ENCODE results near the gene REXO1.
A peak's percentile ranks its signal among the peaks of the same experiment; 100 is the strongest.

The REXO1 gene

GRCh38 chr19:1790054-1790792 lies 58.1 kb downstream of the REXO1 start:
- no peak for DNase-seq (ENCODE audit: low spot score)

GRCh38 chr19:1789261-1790041 lies 58.8 kb downstream of the REXO1 start:
- DNase-seq (ENCODE audit: low spot score) = no peak

GRCh38 chr19:1787116-1787515 lies 61.2 kb downstream of the REXO1 start:
- no peak for DNase-seq (ENCODE audit: low spot score)

- no peak for DNase-seq (ENCODE audit: low spot score)
Observed at GRCh38 chr19:1786668-1787067, 61.6 kb downstream of the REXO1 start.

- no peak for DNase-seq (ENCODE audit: low spot score)
Observed at GRCh38 chr19:1785310-1785709, 63.0 kb downstream of the REXO1 start.

GRCh38 chr19:1783874-1784273 lies 64.4 kb downstream of the REXO1 start:
- no peak for DNase-seq (ENCODE audit: low spot score)

GRCh38 chr19:1783354-1783753 lies 64.9 kb downstream of the REXO1 start:
- DNase-seq (ENCODE audit: low spot score) = no peak

GRCh38 chr19:1782521-1782920 lies 65.8 kb downstream of the REXO1 start:
- DNase-seq (ENCODE audit: low spot score) = no peak

- no peak for DNase-seq (ENCODE audit: low spot score)
Observed at GRCh38 chr19:1780272-1780958, 67.9 kb downstream of the REXO1 start.

- no peak for DNase-seq (ENCODE audit: low spot score)
Observed at GRCh38 chr19:1779574-1779973, 68.7 kb downstream of the REXO1 start.

GRCh38 chr19:1777149-1777548 lies 71.1 kb downstream of the REXO1 start:
- DNase-seq (ENCODE audit: low spot score) = no peak

GRCh38 chr19:1776606-1777147 lies 71.6 kb downstream of the REXO1 start:
- no peak for DNase-seq (ENCODE audit: low spot score)

GRCh38 chr19:1775951-1776605 lies 72.2 kb downstream of the REXO1 start:
- no peak for DNase-seq (ENCODE audit: low spot score)

- DNase-seq (ENCODE audit: low spot score) = peak; percentile 42
Observed at GRCh38 chr19:1774989-1775772, 73.1 kb downstream of the REXO1 start.

GRCh38 chr19:1773184-1773583 lies 75.1 kb downstream of the REXO1 start:
- no peak for DNase-seq (ENCODE audit: low spot score)

- DNase-seq (ENCODE audit: low spot score) = no peak
Observed at GRCh38 chr19:1770866-1771576, 77.3 kb downstream of the REXO1 start.

- no peak for DNase-seq (ENCODE audit: low spot score)
Observed at GRCh38 chr19:1769645-1769985, 78.7 kb downstream of the REXO1 start.

GRCh38 chr19:1768918-1769644 lies 79.2 kb downstream of the REXO1 start:
- DNase-seq (ENCODE audit: low spot score) = no peak

GRCh38 chr19:1768248-1768647 lies 80.0 kb downstream of the REXO1 start:
- DNase-seq (ENCODE audit: low spot score) = no peak

GRCh38 chr19:1767464-1767933 lies 80.8 kb downstream of the REXO1 start:
- peak; percentile 62 for DNase-seq (ENCODE audit: low spot score)
